HTR-8/SVneo (cell line): ENCODE measurements around the gene MILR1.
"Not testable (repeated sequence)": the region's sequence is repeated elsewhere in the genome, so short reads cannot be mapped to it uniquely, and the experiment has no call there.

Experiments
- DNase-seq: peaks from one replicate; pipeline ENCODE4 v3.0.0; 2011; ENCODE audit warnings: low spot score, mixed read lengths; ENCODE audit not compliant: insufficient read length
- FAIRE-seq: peaks from 2 replicates; lab custom pipeline; 2011; peaks lifted over from hg19 to GRCh38; lab: Jason Lieb, UNC

The MILR1 gene

DNA sequence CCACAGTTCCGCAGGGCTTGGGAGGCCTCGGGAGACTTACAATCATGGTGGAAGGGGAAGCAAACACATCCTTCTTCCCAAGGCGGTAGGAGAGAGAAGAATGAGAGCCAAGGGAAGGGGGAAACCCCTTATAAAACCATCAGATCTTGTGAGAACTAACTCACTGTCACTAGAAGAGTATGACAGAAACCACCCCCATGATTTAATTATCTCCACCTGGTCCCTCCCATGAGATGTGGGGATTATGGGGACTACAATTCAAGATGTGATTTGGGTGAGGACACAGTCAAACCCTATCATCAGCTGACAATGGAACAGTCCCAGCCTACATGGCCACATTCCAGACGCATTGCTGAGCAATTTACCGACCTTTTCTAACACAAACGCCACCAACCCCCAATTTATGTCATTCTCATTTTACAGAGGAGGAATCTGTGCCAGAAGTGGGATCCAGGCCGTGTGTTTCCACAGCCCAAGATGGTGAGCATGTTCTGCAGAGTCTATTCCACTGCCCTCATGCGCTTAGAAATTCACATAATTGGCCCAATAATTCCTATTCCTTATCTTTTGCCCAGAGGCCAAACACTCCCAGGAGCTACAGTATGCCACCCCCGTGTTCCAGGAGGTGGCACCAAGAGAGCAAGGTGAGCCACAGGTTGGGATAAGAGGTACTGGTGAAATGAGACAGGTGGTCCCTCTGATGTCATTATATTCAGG, 17.3 kb downstream of the MILR1 start:
- DNase-seq (no peak), FAIRE-seq (no peak)

GRCh38 chr17:64466834-64467233, 17.9 kb downstream of the MILR1 start:
- not testable (repeated sequence) for DNase-seq, FAIRE-seq

GRCh38 chr17:64470625-64471024, 21.7 kb downstream of the MILR1 start:
- DNase-seq: no peak

GRCh38 chr17:64471440-64471839, 22.5 kb downstream of the MILR1 start:
- FAIRE-seq (no peak), DNase-seq (no peak)

More at GRCh38 chr17:64470625-64471024, 21.7 kb downstream of the MILR1 start:
- no peak for FAIRE-seq

DNA sequence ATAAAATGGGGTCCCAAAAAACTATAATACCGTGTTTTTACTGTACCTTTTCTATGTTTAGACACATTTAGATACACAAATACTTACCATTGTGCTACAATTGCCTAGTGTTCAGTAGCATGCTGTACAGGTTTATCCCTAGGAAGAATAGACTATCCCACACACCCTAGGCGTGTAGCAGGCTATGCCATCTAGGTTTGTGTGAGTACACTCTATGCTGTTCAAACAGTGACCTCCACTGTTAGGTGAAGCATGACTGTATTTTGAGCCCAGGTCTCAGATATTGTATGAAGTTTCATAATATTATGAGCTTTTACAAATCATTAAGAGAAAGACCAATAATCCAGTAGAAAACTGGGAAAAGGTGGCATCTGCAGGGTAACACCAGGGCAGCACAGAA, 23.6 kb downstream of the MILR1 start:
- no peak for FAIRE-seq
- no peak for DNase-seq

GRCh38 chr17:64477849-64478248, 28.9 kb downstream of the MILR1 start:
- DNase-seq (no peak), FAIRE-seq (no peak)

DNA sequence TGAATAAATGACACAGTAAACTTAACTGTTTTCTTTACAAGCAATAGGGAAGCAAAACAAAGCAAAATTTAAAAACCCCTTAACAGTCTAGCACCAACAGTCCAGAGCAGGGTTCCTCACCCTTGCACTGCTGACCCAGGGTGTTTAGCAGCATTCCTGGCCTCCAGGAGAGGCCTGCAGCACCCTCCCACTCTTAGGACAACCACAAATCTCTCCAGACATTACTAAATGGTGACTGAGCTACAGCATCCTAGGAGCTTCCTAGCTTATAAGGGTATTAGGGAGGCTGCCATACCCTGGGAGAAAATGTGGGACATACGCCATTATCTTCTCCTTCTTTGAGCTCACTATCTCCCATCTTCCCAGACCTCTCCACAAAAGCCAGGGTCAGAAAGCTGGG, 32.0 kb downstream of the MILR1 start:
- no peak for FAIRE-seq
- no peak for DNase-seq

GRCh38 chr17:64484380-64484779, 35.5 kb downstream of the MILR1 start:
- no peak for FAIRE-seq
- DNase-seq: no peak

GRCh38 chr17:64488301-64488700, 39.4 kb downstream of the MILR1 start:
- DNase-seq (no peak), FAIRE-seq (no peak)

DNA sequence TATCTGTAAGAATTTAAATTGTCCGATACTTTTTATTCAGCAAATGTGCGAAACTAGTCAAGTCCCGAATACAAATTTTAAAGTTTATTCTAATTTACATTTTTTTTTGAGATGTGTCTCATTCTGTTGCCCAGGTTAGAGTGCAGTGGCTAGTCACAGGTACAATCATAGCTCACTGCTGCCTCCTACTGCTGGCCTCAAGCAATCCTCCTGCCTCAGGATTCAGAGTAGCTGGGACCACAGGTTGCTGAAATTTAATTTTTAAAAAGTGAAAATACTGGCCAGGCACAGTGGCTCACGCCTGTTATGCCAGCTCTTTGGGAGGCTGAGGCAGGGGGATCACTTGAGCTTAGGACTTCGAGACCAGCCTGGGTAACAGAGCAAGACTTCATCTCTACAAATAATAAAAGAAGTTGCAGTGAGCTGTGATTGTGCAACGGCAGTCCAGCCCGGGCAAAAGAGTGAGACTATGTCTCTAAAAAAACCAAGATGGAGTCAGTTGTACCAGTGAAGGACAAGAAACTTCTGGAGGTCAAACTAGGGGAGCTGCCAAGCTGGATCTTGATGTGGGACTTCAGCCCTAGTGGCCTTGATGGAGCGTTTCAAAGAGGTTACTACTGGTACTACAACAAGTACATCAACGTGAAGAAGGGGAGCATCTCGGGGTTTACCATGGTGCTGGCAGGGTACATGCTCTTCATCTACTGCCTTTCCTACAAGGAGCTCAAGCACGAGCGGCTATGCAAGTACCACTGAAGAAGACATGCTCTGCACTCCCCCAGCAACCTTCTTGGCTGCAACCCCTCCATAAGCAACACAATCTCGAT, 42.3 kb downstream of the MILR1 start:
- no peak for DNase-seq
- no peak for FAIRE-seq

- FAIRE-seq (no peak), DNase-seq (no peak)
These were observed 43.1 kb downstream of the MILR1 start for GRCh38 chr17:64491994-64492393.

DNA sequence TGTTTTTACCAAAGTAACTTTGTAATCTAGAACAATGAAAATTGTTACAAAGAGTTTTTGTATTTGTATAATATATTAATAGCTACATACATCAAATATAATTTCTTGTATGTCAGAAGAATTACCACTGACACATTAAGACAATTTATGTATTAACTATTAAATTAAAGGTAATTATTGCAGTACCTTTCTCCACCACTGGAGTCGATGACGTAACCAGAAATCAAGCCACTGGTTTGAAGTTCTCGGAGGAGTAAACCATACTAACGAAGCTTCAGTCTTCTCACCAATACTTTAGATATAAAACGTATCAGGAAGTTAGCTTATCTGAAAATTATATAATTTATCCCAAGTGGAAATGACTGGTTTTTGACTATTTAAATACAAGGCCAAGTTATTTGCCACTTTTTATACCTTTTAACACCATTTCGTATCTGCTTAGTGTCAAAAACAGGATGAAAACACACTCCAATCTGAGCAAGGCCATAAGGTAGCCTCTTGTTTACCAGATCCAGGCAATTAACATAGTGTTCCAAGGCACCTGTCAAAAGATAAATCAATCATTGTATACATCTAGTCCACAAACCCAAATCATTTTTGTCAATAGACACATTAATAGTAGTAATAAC, 43.7 kb downstream of the MILR1 start:
- FAIRE-seq: no peak
- no peak for DNase-seq

GRCh38 chr17:64494121-64494520, 45.2 kb downstream of the MILR1 start:
- FAIRE-seq (no peak), DNase-seq (no peak)

DNA sequence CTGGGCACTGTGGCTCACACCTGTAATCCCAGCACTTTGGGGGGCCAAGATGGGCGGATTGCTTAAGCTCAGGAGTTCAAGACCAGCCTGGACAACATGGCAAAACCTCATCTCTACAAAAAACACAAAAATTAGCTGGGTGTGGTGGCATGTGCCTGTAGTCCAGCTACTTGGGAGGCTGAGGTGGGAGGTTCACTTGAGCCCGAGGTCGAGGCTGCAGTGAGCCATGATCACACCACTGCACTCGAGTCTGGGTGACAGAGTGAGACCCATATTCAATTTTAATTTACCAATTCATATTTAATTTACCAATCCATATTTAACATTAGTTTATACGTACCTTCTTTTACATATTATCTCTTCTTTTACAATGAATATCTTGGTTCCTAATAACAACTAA, 46.4 kb downstream of the MILR1 start:
- not testable (repeated sequence) for FAIRE-seq, DNase-seq

GRCh38 chr17:64496348-64496785, 47.5 kb downstream of the MILR1 start:
- FAIRE-seq: no peak
- DNase-seq: no peak

- peak; percentile 90 for FAIRE-seq
These were observed 48.1 kb downstream of the MILR1 start, which contains the start of gene POLG2 for GRCh38 chr17:64496786-64497564. TSS of gene POLG2 (minus strand) at chr17:64497054. CDS start at chr17:64496968, 86 bp downstream.

DNA sequence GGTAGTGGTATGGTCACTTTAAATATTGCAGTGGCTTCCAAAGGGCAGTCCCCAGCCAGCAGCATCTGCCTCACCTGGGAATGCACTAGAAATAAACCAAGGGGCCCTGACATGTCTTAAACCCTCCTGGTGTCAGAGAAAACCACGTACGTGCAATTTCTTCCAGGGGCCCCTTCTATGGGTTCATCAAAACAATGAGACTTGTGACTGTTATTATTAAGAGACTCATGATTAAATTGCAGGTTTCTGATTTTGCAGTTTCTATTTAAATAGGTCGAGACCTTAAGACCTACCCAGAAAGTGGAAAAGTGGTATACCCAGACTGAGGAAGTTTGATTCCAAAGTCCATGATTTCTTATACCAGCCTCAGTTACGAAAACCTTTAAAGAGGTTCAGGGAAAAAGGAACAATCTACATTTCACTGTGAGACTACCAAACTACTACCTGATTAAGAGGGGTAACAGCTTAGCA, 48.7 kb downstream of the MILR1 start:
- no peak for FAIRE-seq

More at GRCh38 chr17:64496786-64497564, 48.1 kb downstream of the MILR1 start, which contains the start of gene POLG2:
- peak; percentile 96 for DNase-seq

DNA sequence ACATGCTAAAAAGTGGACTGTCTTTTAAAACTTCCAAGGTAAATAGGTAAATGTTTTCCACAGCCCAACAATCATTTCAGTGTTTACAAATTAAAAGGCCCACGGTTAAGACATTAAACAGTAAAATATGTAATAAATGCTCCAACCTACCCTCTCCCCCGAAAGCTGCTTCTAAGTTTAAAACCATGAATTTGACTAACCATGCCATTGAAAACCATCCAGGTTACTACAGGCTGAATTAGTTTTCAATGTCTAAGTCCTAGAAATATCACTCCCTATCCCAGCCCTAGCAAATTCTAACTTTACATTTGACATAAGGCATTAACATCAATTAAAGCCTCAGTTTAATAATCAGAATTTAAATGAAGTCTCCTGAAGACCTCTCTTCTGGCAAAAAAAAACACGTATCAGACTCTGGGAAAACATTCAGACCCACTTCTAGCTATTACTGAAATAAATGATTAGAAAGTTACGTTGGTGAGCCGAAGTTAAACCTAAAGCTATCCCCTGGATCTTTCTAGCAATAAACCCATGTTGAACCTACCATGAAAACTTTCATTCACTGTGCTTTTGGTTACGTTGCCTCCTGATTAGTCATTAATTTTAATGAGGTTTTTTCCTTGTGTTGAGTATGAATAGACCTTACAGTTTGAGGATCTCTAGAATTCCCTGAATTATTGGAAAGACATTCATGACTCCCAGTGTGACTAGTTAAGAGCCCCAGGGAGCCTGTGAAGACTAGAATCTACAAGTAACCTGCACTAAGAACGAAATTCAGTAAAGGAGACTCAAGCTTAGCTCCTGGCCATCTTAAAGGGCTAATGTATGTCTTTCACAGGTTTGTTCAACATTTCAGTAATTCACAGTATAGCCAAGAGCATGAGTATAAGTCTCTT, 49.6 kb downstream of the MILR1 start:
- no peak for DNase-seq
- no peak for FAIRE-seq

More for the DNA sequence above, 48.7 kb downstream of the MILR1 start:
- no peak for DNase-seq
